ENCODE measurements around the gene RASGRP2.

GRCh38 chr11:64692764-64693331, 51.1 kb downstream of the RASGRP2 start:
- TF ChIP-seq CTCF (optimal IDR thresholded peaks at IDR 0.05 in 1 of 3, IDR thresholded peaks at IDR 0.05 in 1 of 3, conservative IDR thresholded peaks at IDR 0.05 in 1 of 3; ENCODE audit: extremely low read depth in 1 of 3, insufficient read depth in 2 of 3, low read length in 3 of 3) (no peak), EZH2 (IDR thresholded peaks at IDR 0.05; ENCODE audit: low read length) (no peak)

Data from keratinocyte (primary cell).